HCT116 (cell line): ENCODE data around the gene LRP4. TPM values are rescaled to one million over a fixed set of nuclear protein-coding genes. Genes with fewer than 3 reads are reported as not detected.

Experiments used
- ATAC-seq: fragments of 200-7000 bp; cut with Tn5 transposase; 2 replicates; pipeline ENCODE4 v1.9.1; 2020; ENCODE audit warnings: mild to moderate bottlenecking, moderate library complexity
- BruUV-seq: library from RNA; stranded (reverse); fragments of 400-500 nt; replicated peaks from 2 replicates; lab custom pipeline; 2021; lab: Mats Ljungman, UMichigan
- CTCF ChIA-PET: fragments of 300-600 bp; sonication (Branson Sonifier 250); formaldehyde crosslinking; loops from one replicate; lab custom pipeline; 2021; ENCODE audit warnings: antibody characterized with exemption; lab: Charles Lee
- POLR2A ChIA-PET: fragments of 300-600, 350-600 bp; sonication (Branson Sonifier 250); formaldehyde crosslinking; loops from one replicate; lab custom pipeline; 2021; ENCODE audit warnings: antibody characterized with exemption; lab: Charles Lee
- RAD21 ChIA-PET, 2 experiments: fragments of 300-600 bp; sonication (Branson Sonifier 250); formaldehyde crosslinking; loops; one replicate each; lab custom pipeline; 2023; ENCODE audit warnings: low total read pairs in 2 of 2; ENCODE audit not compliant: uncharacterized antibody in 2 of 2, unreplicated experiment in 2 of 2, low non-redundant PET in 1 of 2; lab: Charles Lee
- DNase-seq: peaks from one replicate; pipeline ENCODE4 v3.0.0-alpha.2; 2010; ENCODE audit warnings: low read depth, low spot score
- H2AFZ ChIP-seq: fragments of 200-600 bp; shearing (Covaris generic), sonication (generic); 2 replicates; pipeline ENCODE4 v1.6.1; 2017; ENCODE audit warnings: low read depth, mixed run types, mixed read lengths, antibody characterized with exemption, low read length; ENCODE audit not compliant: poor library complexity, severe bottlenecking
- H3K27ac ChIP-seq: 2 replicates; pipeline ENCODE4 v1.5.1; 2012; ENCODE audit warnings: low read depth, low read length
- H3K27me3 ChIP-seq: fragments of 200-600 bp; sonication (generic); 2 replicates; pipeline ENCODE4 v1.6.1; 2016; ENCODE audit warnings: mixed run types, low read length, mixed read lengths; ENCODE audit not compliant: insufficient read depth
- H3K36me3 ChIP-seq, 2 experiments: fragments of 200-500 bp in 1 of 2; fragments of 200-600 bp in 1 of 2; sonication (Bioruptor generic) in 1 of 2; sonication (generic) in 1 of 2; 2 replicates each; pipeline versions ENCODE4 v1.5.1 to v1.6.1; 2014 to 2016; ENCODE audit warnings: low read length in 2 of 2, inconsistent platforms in 1 of 2, mixed read lengths in 1 of 2, mixed run types in 1 of 2; ENCODE audit not compliant: insufficient read depth in 2 of 2, control insufficient read depth in 1 of 2
- H3K4me1 ChIP-seq, 2 experiments: fragments of 200-600 bp in 1 of 2; sonication (generic) in 1 of 2; 2 replicates each; pipeline versions ENCODE4 v1.5.1 to v1.6.1; 2012 to 2017; ENCODE audit warnings: low read length in 2 of 2, inconsistent platforms in 1 of 2, mild to moderate bottlenecking in 1 of 2, mixed read lengths in 1 of 2, mixed run types in 1 of 2, moderate library complexity in 1 of 2; ENCODE audit not compliant: insufficient read depth in 2 of 2, control insufficient read depth in 1 of 2
- H3K4me2 ChIP-seq: fragments of 200-600 bp; sonication (generic); 2 replicates; pipeline ENCODE4 v1.6.1; 2017; ENCODE audit warnings: mixed run types, low read length, mixed read lengths
- H3K4me3 ChIP-seq, 2 experiments: fragments of 200-600 bp in 1 of 2; sonication (generic) in 1 of 2; replicated peaks in 1 of 2; 2 replicates each; pipeline ENCODE4 v1.5.1; 2011 to 2016; ENCODE audit warnings: low read length in 2 of 2, control low read depth in 1 of 2, low read depth in 1 of 2, mild to moderate bottlenecking in 1 of 2, mixed read lengths in 1 of 2, mixed run types in 1 of 2
- H3K79me2 ChIP-seq: fragments of 200-600 bp; sonication (generic); 2 replicates; pipeline ENCODE4 v1.6.1; 2017; ENCODE audit warnings: mild to moderate bottlenecking, mixed run types, low read length, moderate library complexity, mixed read lengths; ENCODE audit not compliant: insufficient read depth
- H3K9ac ChIP-seq: fragments of 200-600 bp; sonication (generic); 2 replicates; pipeline ENCODE4 v1.6.1; 2016; ENCODE audit warnings: low read length, mixed read lengths
- H3K9me2 ChIP-seq: fragments of 200-600 bp; sonication (generic), shearing (Covaris generic); 2 replicates; pipeline ENCODE4 v1.6.1; 2017; ENCODE audit warnings: mixed run types, mild to moderate bottlenecking, moderate library complexity; ENCODE audit not compliant: insufficient read depth
- H3K9me3 ChIP-seq, 2 experiments: fragments of 200-500 bp in 1 of 2; fragments of 200-600 bp in 1 of 2; sonication (Bioruptor generic) in 1 of 2; sonication (generic) in 1 of 2; 2 replicates each; pipeline ENCODE4 v1.6.1; 2014 to 2017; ENCODE audit warnings: low read length in 2 of 2, mixed read lengths in 2 of 2, inconsistent platforms in 1 of 2, low read depth in 1 of 2, mild to moderate bottlenecking in 1 of 2, mixed run types in 1 of 2, moderate library complexity in 1 of 2; ENCODE audit not compliant: control insufficient read depth in 1 of 2, insufficient read depth in 1 of 2
- H4K20me1 ChIP-seq: fragments of 200-600 bp; sonication (generic), shearing (Covaris generic); 2 replicates; pipeline ENCODE4 v1.6.1; 2017; ENCODE audit warnings: mixed run types, mild to moderate bottlenecking, moderate library complexity; ENCODE audit not compliant: insufficient read depth
- CEBPB ChIP-seq: IDR thresholded peaks from 2 replicates; pipeline ENCODE4 v1.6.1; 2012; ENCODE audit warnings: low read depth
- EGR1 ChIP-seq: IDR thresholded peaks from 2 replicates; pipeline ENCODE4 v1.6.1; 2012; ENCODE audit warnings: low read depth
- ELF1 ChIP-seq: IDR thresholded peaks from 2 replicates; pipeline ENCODE4 v1.6.1; 2012; ENCODE audit warnings: low read depth, borderline replicate concordance
- EZH2 ChIP-seq: fragments of 200-600 bp; sonication (generic); IDR thresholded peaks from 2 replicates; pipeline ENCODE4 v1.6.1; 2017; ENCODE audit warnings: antibody characterized with exemption, mixed run types
- EZH2phosphoT487 ChIP-seq: fragments of 200-600 bp; IDR thresholded peaks from 2 replicates; pipeline ENCODE4 v1.6.1; 2018; ENCODE audit warnings: antibody characterized with exemption, borderline replicate concordance
- FOSL1 ChIP-seq: IDR thresholded peaks from 2 replicates; pipeline ENCODE4 v1.6.1; 2012; ENCODE audit warnings: low read depth
- JUND ChIP-seq: IDR thresholded peaks from 2 replicates; pipeline ENCODE4 v1.6.1; 2012
- RAD21 ChIP-seq: IDR thresholded peaks from 2 replicates; pipeline ENCODE4 v1.6.1; 2012; ENCODE audit warnings: low read depth, mild to moderate bottlenecking
- SIN3A ChIP-seq: IDR thresholded peaks from 2 replicates; pipeline ENCODE4 v1.6.1; 2012; ENCODE audit warnings: low read depth
- TCF7L2 ChIP-seq: IDR thresholded peaks from 2 replicates; pipeline ENCODE4 v1.7.0; 2011; ENCODE audit warnings: borderline replicate concordance, inconsistent platforms; ENCODE audit not compliant: insufficient read depth, insufficient read length; ENCODE audit errors: extremely low read depth
- YY1 ChIP-seq: IDR thresholded peaks from 2 replicates; pipeline ENCODE4 v1.6.1; 2011; ENCODE audit warnings: low read length, low read depth, moderate library complexity, mild to moderate bottlenecking; ENCODE audit not compliant: insufficient replicate concordance; ENCODE audit errors: extremely low read depth
- ZBTB33 ChIP-seq: IDR thresholded peaks from 2 replicates; pipeline ENCODE4 v1.6.1; 2011; ENCODE audit warnings: mild to moderate bottlenecking, low read length, moderate library complexity; ENCODE audit not compliant: insufficient replicate concordance; ENCODE audit errors: extremely low read depth
- ZFX ChIP-seq: fragments of 450-650 bp; IDR thresholded peaks from 2 replicates; pipeline ENCODE4 v1.6.1; 2017
- intact Hi-C: fragments of 100-400 bp; cut with micrococcal nuclease; formaldehyde crosslinking; loops from 2 replicates; pipeline ENCODE4 v1.10.0; 2022
- total RNA-seq: library from RNA; stranded (reverse); gene quantifications from one replicate; pipeline ENCODE4 v1.2.1, GENCODE V29; 2021; ENCODE audit not compliant: unreplicated experiment
- TF ChIP-seq, protein P1 (sequence below): IDR thresholded peaks from 2 replicates; pipeline ENCODE4 v1.6.1; 2012
- TF ChIP-seq, protein P2 (sequence below): IDR thresholded peaks from 2 replicates; pipeline ENCODE4 v1.6.1; 2012; ENCODE audit warnings: low read depth
- TF ChIP-seq, protein P3 (sequence below): IDR thresholded peaks from 2 replicates; pipeline ENCODE4 v1.6.1; 2012

Gene LRP4
- total RNA-seq, 1 experiment from 2014 or later, result 7.4 TPM

- Histone ChIP-seq H3K79me2 (peaks cover 15% of the 10 kb centered on the region), H3K9me2 (no peaks in the 10 kb centered on the region), H3K27ac (no peak overlapping the region), H3K4me3 (no peak overlapping the region), H3K36me3 (no peaks in the 10 kb centered on the region), H3K9me3 (no peaks in the 10 kb centered on the region), H4K20me1 (no peaks in the 10 kb centered on the region), H3K4me2 (no peak overlapping the region), H3K27me3 (no peaks in the 10 kb centered on the region), H2AFZ (no peak overlapping the region), H3K9ac (no peak overlapping the region), H3K4me1 (peaks cover 7 to 13% of the 10 kb centered on the region in 2 experiments; a peak in 2 of 4 replicates)
- ChIA-PET RAD21 (no interaction called here), POLR2A (no interaction called here), CTCF (no interaction called here)
- no peak for DNase-seq
- intact Hi-C loops, result no loop called here
- no peak for ATAC-seq
- no peak for TF ChIP-seq CEBPB
- no peak for TF ChIP-seq TCF7L2
- no peak for TF ChIP-seq YY1
- no peak for TF ChIP-seq EGR1
- TF ChIP-seq ZFX, result no peak
- TF ChIP-seq, protein P1, sequence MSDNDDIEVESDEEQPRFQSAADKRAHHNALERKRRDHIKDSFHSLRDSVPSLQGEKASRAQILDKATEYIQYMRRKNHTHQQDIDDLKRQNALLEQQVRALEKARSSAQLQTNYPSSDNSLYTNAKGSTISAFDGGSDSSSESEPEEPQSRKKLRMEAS, result no peak
- no peak for TF ChIP-seq ZBTB33
- TF ChIP-seq ELF1, result no peak
- TF ChIP-seq, protein P2, sequence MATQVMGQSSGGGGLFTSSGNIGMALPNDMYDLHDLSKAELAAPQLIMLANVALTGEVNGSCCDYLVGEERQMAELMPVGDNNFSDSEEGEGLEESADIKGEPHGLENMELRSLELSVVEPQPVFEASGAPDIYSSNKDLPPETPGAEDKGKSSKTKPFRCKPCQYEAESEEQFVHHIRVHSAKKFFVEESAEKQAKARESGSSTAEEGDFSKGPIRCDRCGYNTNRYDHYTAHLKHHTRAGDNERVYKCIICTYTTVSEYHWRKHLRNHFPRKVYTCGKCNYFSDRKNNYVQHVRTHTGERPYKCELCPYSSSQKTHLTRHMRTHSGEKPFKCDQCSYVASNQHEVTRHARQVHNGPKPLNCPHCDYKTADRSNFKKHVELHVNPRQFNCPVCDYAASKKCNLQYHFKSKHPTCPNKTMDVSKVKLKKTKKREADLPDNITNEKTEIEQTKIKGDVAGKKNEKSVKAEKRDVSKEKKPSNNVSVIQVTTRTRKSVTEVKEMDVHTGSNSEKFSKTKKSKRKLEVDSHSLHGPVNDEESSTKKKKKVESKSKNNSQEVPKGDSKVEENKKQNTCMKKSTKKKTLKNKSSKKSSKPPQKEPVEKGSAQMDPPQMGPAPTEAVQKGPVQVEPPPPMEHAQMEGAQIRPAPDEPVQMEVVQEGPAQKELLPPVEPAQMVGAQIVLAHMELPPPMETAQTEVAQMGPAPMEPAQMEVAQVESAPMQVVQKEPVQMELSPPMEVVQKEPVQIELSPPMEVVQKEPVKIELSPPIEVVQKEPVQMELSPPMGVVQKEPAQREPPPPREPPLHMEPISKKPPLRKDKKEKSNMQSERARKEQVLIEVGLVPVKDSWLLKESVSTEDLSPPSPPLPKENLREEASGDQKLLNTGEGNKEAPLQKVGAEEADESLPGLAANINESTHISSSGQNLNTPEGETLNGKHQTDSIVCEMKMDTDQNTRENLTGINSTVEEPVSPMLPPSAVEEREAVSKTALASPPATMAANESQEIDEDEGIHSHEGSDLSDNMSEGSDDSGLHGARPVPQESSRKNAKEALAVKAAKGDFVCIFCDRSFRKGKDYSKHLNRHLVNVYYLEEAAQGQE, result no peak
- no peak for TF ChIP-seq FOSL1
- no peak for TF ChIP-seq EZH2phosphoT487
- no peak for TF ChIP-seq SIN3A
- TF ChIP-seq JUND, result no peak
- no peak for TF ChIP-seq RAD21
- TF ChIP-seq, protein P3, sequence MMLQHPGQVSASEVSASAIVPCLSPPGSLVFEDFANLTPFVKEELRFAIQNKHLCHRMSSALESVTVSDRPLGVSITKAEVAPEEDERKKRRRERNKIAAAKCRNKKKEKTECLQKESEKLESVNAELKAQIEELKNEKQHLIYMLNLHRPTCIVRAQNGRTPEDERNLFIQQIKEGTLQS, result no peak
- TF ChIP-seq EZH2, result no peak
- BruUV-seq, result no TSS peak
Measured at GRCh38 chr11:46849631-46850030, 68.7 kb downstream of the LRP4 start.
